Keratinocyte (primary cell): ENCODE results near the gene PSAPL1. TPM values are rescaled to one million over a fixed set of nuclear protein-coding genes. Genes with fewer than 3 reads are reported as not detected.

Experiments
- DNase-seq: peaks from one replicate; pipeline ENCODE4 v3.0.0-alpha.2; 2011; ENCODE audit warnings: low read depth, missing footprints, low spot score
- FAIRE-seq: peaks from 2 replicates; lab custom pipeline; 2011; peaks lifted over from hg19 to GRCh38; lab: Jason Lieb, UNC
- H2AFZ ChIP-seq: 2 replicates; pipeline ENCODE4 v1.6.0; 2012; ENCODE audit warnings: low read length, control low read depth, inconsistent platforms; ENCODE audit not compliant: control insufficient read depth
- H3K27ac ChIP-seq: 2 replicates; pipeline ENCODE4 v1.5.1; 2011; ENCODE audit warnings: low read length; ENCODE audit not compliant: control insufficient read depth, insufficient read depth
- H3K27me3 ChIP-seq: 3 replicates; pipeline ENCODE4 v1.6.0; 2011; ENCODE audit warnings: low read length; ENCODE audit not compliant: control insufficient read depth, insufficient read depth; ENCODE audit errors: extremely low read depth
- H3K36me3 ChIP-seq, 2 experiments: 2 replicates in 1 of 2; 3 replicates in 1 of 2; pipeline ENCODE4 v1.5.1; 2011; ENCODE audit warnings: low read length in 2 of 2, mild to moderate bottlenecking in 1 of 2; ENCODE audit not compliant: control insufficient read depth in 2 of 2, insufficient read depth in 2 of 2; ENCODE audit errors: extremely low read depth in 1 of 2
- H3K4me1 ChIP-seq: 3 replicates; pipeline ENCODE4 v1.5.1; 2011; ENCODE audit warnings: low read length; ENCODE audit not compliant: control insufficient read depth, insufficient read depth; ENCODE audit errors: extremely low read depth
- H3K4me2 ChIP-seq: 3 replicates; pipeline ENCODE4 v1.6.0; 2011; ENCODE audit warnings: low read depth, low read length; ENCODE audit not compliant: control insufficient read depth, insufficient read depth; ENCODE audit errors: extremely low read depth
- H3K4me3 ChIP-seq, 3 experiments: fragments of 200-600 bp in 1 of 3; sonication (generic) in 1 of 3; 2 replicates in 2 of 3; 3 replicates in 1 of 3; pipeline ENCODE4 v1.5.1; 2011 to 2016; ENCODE audit warnings: low read length in 3 of 3, mild to moderate bottlenecking in 3 of 3, control low read depth in 2 of 3, inconsistent platforms in 1 of 3, low read depth in 1 of 3, mixed read lengths in 1 of 3, mixed run types in 1 of 3, moderate library complexity in 1 of 3; ENCODE audit not compliant: control insufficient read depth in 2 of 3, insufficient read depth in 2 of 3; ENCODE audit errors: extremely low read depth in 1 of 3
- H3K79me2 ChIP-seq: 2 replicates; pipeline ENCODE4 v1.6.0; 2012; ENCODE audit warnings: low read length; ENCODE audit not compliant: control insufficient read depth, insufficient read depth
- H3K9ac ChIP-seq: 3 replicates; pipeline ENCODE4 v1.6.0; 2011; ENCODE audit warnings: low read length; ENCODE audit not compliant: control insufficient read depth, insufficient read depth; ENCODE audit errors: extremely low read depth
- H3K9me1 ChIP-seq: 3 replicates; pipeline ENCODE4 v1.6.0; 2011; ENCODE audit warnings: low read length; ENCODE audit not compliant: control insufficient read depth, insufficient read depth; ENCODE audit errors: extremely low read depth
- H3K9me3 ChIP-seq: 2 replicates; pipeline ENCODE4 v1.5.1; 2012; ENCODE audit warnings: low read depth, low read length; ENCODE audit not compliant: control insufficient read depth
- H4K20me1 ChIP-seq: 3 replicates; pipeline ENCODE4 v1.6.0; 2011; ENCODE audit warnings: low read length; ENCODE audit not compliant: control insufficient read depth, insufficient read depth; ENCODE audit errors: extremely low read depth
- EZH2 ChIP-seq: IDR thresholded peaks from one replicate; pipeline ENCODE4 v1.6.1; 2012; ENCODE audit warnings: inconsistent platforms, mild to moderate bottlenecking, low read length, moderate library complexity
- dilution Hi-C: fragments of 300-500 bp; cut with MboI; formaldehyde crosslinking; loops from one replicate; pipeline ENCODE4 v1.7.0; 2020; ENCODE audit warnings: low sequenced_read_pairs; ENCODE audit not compliant: extremely low pct_ligation_motif_present
- polyA plus RNA-seq, 5 experiments: library from polyadenylated mRNA; depleted of rRNA in 3 of 5; stranded (reverse) in 3 of 5; stranded (forward) in 1 of 5; unstranded in 1 of 5; fragments of >200 nt; gene quantifications; 1 replicate in 1 of 5; 2 replicates in 3 of 5; 3 replicates in 1 of 5; pipeline versions ENCODE4 v1.2.1 to v1.2.3, GENCODE V29; 2011 to 2012; ENCODE audit warnings: missing spikeins in 2 of 5, low read depth in 1 of 5, low replicate concordance in 1 of 5
- TF ChIP-seq, protein P1 (sequence below), 3 experiments: IDR thresholded peaks in 1 of 3; conservative IDR thresholded peaks in 1 of 3; optimal IDR thresholded peaks in 1 of 3; 2 replicates in 2 of 3; 3 replicates in 1 of 3; pipeline versions ENCODE3 to v1.5.1; 2011; ENCODE audit warnings: low read length in 3 of 3, mild to moderate bottlenecking in 3 of 3, moderate library complexity in 2 of 3, control low read depth in 1 of 3, inconsistent platforms in 1 of 3; ENCODE audit not compliant: insufficient read depth in 2 of 3; ENCODE audit errors: extremely low read depth in 1 of 3

PSAPL1 gene
- polyA plus RNA-seq, 1 donor (not counting 4 experiments of a cell fraction or from before 2014, with no cell fraction given) = 0.03 TPM

DNA sequence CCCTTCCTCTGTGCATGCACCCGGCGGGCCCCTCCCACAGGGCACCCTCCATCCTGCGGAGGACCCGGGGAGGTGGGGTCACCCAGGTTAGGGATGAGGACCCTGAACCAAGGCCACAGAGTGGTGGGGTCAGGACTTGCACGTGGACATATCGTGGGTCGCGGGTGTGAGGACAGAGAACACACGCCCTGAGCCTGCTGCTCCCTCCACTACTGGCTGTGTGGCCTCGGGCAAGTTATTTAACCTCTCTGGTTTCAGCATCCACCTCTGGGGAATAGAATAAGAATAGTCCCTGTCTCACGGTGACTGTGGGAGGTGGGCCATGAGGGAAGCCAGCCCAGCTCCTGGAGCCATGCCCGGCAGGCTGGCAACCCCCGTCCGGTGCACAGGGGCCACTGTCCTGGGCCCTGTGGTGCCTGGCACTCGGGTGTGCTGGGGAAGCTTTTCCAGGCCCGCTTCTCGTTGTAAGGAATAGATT, 5.1 kb downstream of the PSAPL1 start:
- FAIRE-seq = no peak
- no peak overlapping the region for H3K4me2 ChIP-seq
- TF ChIP-seq, protein P1, sequence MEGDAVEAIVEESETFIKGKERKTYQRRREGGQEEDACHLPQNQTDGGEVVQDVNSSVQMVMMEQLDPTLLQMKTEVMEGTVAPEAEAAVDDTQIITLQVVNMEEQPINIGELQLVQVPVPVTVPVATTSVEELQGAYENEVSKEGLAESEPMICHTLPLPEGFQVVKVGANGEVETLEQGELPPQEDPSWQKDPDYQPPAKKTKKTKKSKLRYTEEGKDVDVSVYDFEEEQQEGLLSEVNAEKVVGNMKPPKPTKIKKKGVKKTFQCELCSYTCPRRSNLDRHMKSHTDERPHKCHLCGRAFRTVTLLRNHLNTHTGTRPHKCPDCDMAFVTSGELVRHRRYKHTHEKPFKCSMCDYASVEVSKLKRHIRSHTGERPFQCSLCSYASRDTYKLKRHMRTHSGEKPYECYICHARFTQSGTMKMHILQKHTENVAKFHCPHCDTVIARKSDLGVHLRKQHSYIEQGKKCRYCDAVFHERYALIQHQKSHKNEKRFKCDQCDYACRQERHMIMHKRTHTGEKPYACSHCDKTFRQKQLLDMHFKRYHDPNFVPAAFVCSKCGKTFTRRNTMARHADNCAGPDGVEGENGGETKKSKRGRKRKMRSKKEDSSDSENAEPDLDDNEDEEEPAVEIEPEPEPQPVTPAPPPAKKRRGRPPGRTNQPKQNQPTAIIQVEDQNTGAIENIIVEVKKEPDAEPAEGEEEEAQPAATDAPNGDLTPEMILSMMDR (optimal IDR thresholded peaks at IDR 0.05 in 1 of 3, IDR thresholded peaks at IDR 0.05 in 1 of 3, conservative IDR thresholded peaks at IDR 0.05 in 1 of 3; ENCODE audit: extremely low read depth in 1 of 3, insufficient read depth in 2 of 3, low read length in 3 of 3) = no peak
- TF ChIP-seq EZH2 = no peak
- H3K4me1 ChIP-seq = peaks cover 11% of the 10 kb centered on the region
- H3K36me3 ChIP-seq = no peaks in the 10 kb centered on the region
- no peak overlapping the region for H3K9ac ChIP-seq
- no peaks in the 10 kb centered on the region for H3K9me1 ChIP-seq
- no peaks in the 10 kb centered on the region for H4K20me1 ChIP-seq
- no peak overlapping the region for H3K4me3 ChIP-seq
- no peak overlapping the region for H3K27ac ChIP-seq
- dilution Hi-C loops = no loop called here
- H3K79me2 ChIP-seq = no peaks in the 10 kb centered on the region
- H3K27me3 ChIP-seq = peaks cover 9% of the 10 kb centered on the region
- H2AFZ ChIP-seq = no peak overlapping the region
- no peak for DNase-seq
- no peaks in the 10 kb centered on the region for H3K9me3 ChIP-seq

DNA sequence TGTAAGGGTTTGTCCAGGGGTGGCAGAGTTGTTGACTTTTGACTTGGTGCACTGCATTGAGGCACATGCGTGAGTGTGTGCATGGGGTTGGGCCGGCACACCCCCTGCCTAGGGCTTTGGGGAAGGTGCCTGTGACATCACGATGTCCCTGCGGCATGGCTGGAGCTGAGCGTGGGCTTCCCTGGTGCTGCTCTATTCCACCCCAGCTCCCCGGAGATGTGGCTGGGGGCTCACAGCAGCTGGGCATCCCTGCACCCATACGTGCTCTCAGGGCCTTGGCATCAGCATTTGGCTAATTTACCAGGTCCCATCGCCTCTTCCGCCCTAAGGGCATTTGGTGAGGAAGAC, 5.7 kb downstream of the PSAPL1 start:
- FAIRE-seq (no peak), DNase-seq (no peak)
- Histone ChIP-seq H4K20me1 (no peaks in the 10 kb centered on the region), H3K9ac (no peak overlapping the region), H2AFZ (no peak overlapping the region), H3K4me2 (no peak overlapping the region), H3K79me2 (no peaks in the 10 kb centered on the region), H3K27me3 (peaks cover 9% of the 10 kb centered on the region), H3K9me1 (no peaks in the 10 kb centered on the region), H3K36me3 (no peaks in the 10 kb centered on the region), H3K9me3 (no peaks in the 10 kb centered on the region), H3K27ac (no peak overlapping the region), H3K4me3 (no peak overlapping the region), H3K4me1 (peaks cover 9% of the 10 kb centered on the region)
- TF ChIP-seq EZH2 = no peak
- TF ChIP-seq, protein P1 (optimal IDR thresholded peaks at IDR 0.05 in 1 of 3, IDR thresholded peaks at IDR 0.05 in 1 of 3, conservative IDR thresholded peaks at IDR 0.05 in 1 of 3; ENCODE audit: extremely low read depth in 1 of 3, insufficient read depth in 2 of 3, low read length in 3 of 3) = no peak
- dilution Hi-C loops = no loop called here
